A549 (cell line): Measurements from ENCODE around the gene COL28A1. TPM values are rescaled to one million over a fixed set of nuclear protein-coding genes. Genes with fewer than 3 reads are reported as not detected.

Experiments used
- ATAC-seq, 2 experiments: fragments of 200-7000 bp in 1 of 2; fragments of >200 bp in 1 of 2; cut with Nextera tagmentation in 1 of 2; cut with Tn5 transposase in 1 of 2; 3 replicates each; pipeline versions ENCODE4 v1.8.0 to v1.9.1; 2018 to 2020; ENCODE audit warnings: mild to moderate bottlenecking in 1 of 2, moderate library complexity in 1 of 2
- CTCF ChIA-PET: fragments of 300-600 bp; sonication (Branson Sonifier 250); formaldehyde crosslinking; extraction: SDS; loops from one replicate; lab custom pipeline; 2021; ENCODE audit warnings: antibody characterized with exemption, inconsistent platforms; lab: Yijun Ruan, JAX
- POLR2A ChIA-PET: fragments of 350-600 bp; formaldehyde crosslinking; extraction: SDS; loops from one replicate; lab custom pipeline; 2021; ENCODE audit warnings: antibody characterized with exemption, inconsistent platforms; lab: Yijun Ruan, JAX
- DNase-seq, 2 experiments: peaks; one replicate each; pipeline versions ENCODE4 v3.0.0 to v3.0.0-alpha.2; 2011 to 2016; ENCODE audit warnings: low read depth in 1 of 2, low spot score in 1 of 2
- FAIRE-seq: peaks from 2 replicates; lab custom pipeline; 2011; peaks lifted over from hg19 to GRCh38; lab: Jason Lieb, UNC
- H3K27ac ChIP-seq, 2 experiments: fragments of >200 bp; sonication (Bioruptor Twin); formaldehyde crosslinking; 3 replicates each; pipeline ENCODE4 v1.5.1; 2016 to 2017
- H3K4me1 ChIP-seq: fragments of >200 bp; sonication (Bioruptor Twin); formaldehyde crosslinking; 3 replicates; pipeline ENCODE4 v1.6.1; 2016
- H3K4me2 ChIP-seq: fragments of >200 bp; sonication (Bioruptor Twin); formaldehyde crosslinking; 3 replicates; pipeline ENCODE4 v1.6.1; 2016
- H3K4me3 ChIP-seq: fragments of >200 bp; sonication (Bioruptor Twin); formaldehyde crosslinking; 3 replicates; pipeline ENCODE4 v1.5.1; 2016
- H3K9me3 ChIP-seq: fragments of >200 bp; sonication (Bioruptor Twin); formaldehyde crosslinking; 3 replicates; pipeline ENCODE4 v1.6.1; 2016
- BHLHE40 ChIP-seq: IDR thresholded peaks from 2 replicates; pipeline ENCODE4 v1.6.1; 2012; ENCODE audit warnings: low read depth, low read length, inconsistent platforms
- CBX2 ChIP-seq: fragments of 200-600 bp; sonication (generic); IDR thresholded peaks from 2 replicates; pipeline ENCODE4 v1.6.1; 2016; ENCODE audit warnings: low read depth, mild to moderate bottlenecking, borderline replicate concordance
- CHD2 ChIP-seq: fragments of 150-350 bp; IDR thresholded peaks from 2 replicates; pipeline ENCODE4 v1.6.1; 2014; ENCODE audit warnings: low read length; ENCODE audit not compliant: partially characterized antibody
- CHD4 ChIP-seq: fragments of 200-600 bp; sonication (generic); IDR thresholded peaks from 2 replicates; pipeline ENCODE4 v1.6.1; 2016; ENCODE audit warnings: antibody characterized with exemption, mild to moderate bottlenecking, borderline replicate concordance
- EHMT2 ChIP-seq: fragments of 200-600 bp; sonication (generic); IDR thresholded peaks from 2 replicates; pipeline ENCODE4 v1.6.1; 2016; ENCODE audit warnings: antibody characterized with exemption, low read depth, mild to moderate bottlenecking, moderate library complexity
- FOXS1 ChIP-seq: fragments of 250-450 bp; sonication (Bioruptor Pico); IDR thresholded peaks from 2 replicates; pipeline ENCODE4 v1.5.0; 2020; ENCODE audit warnings: mild to moderate bottlenecking, moderate library complexity
- HEYL ChIP-seq: fragments of 250-450 bp; sonication (Bioruptor Pico); IDR thresholded peaks from 2 replicates; pipeline ENCODE4 v1.8.0; 2021; ENCODE audit warnings: mild to moderate bottlenecking, moderate library complexity
- HOXB13 ChIP-seq: fragments of 250-450 bp; sonication (Bioruptor Pico); IDR thresholded peaks from 2 replicates; pipeline ENCODE4 v1.5.0; 2020; ENCODE audit warnings: low read depth, mild to moderate bottlenecking, moderate library complexity
- JUN ChIP-seq, 2 experiments: fragments of >200 bp; sonication (Bioruptor Twin); formaldehyde crosslinking; IDR thresholded peaks; 2 replicates in 1 of 2; 3 replicates in 1 of 2; pipeline ENCODE4 v1.6.1; 2016 to 2017
- KDM1A ChIP-seq: fragments of 200-600 bp; sonication (generic); IDR thresholded peaks from 2 replicates; pipeline ENCODE4 v1.6.1; 2016; ENCODE audit warnings: low read depth, mild to moderate bottlenecking
- KDM5A ChIP-seq: fragments of 200-600 bp; sonication (generic); IDR thresholded peaks from 2 replicates; pipeline ENCODE4 v1.6.1; 2016; ENCODE audit warnings: antibody characterized with exemption, mild to moderate bottlenecking
- MAFK ChIP-seq: fragments of 450-650 bp; IDR thresholded peaks from 2 replicates; pipeline ENCODE4 v1.6.1; 2014; ENCODE audit not compliant: partially characterized antibody
- MAZ ChIP-seq: fragments of 150-350 bp; IDR thresholded peaks from 2 replicates; pipeline ENCODE4 v1.6.1; 2014; ENCODE audit warnings: antibody characterized with exemption, low read depth, low read length, borderline replicate concordance
- NPAS2 ChIP-seq: fragments of 250-450 bp; sonication (Bioruptor Pico); IDR thresholded peaks from 2 replicates; pipeline ENCODE4 v1.8.0; 2022; ENCODE audit warnings: mild to moderate bottlenecking, moderate library complexity, borderline replicate concordance
- PHF8 ChIP-seq: fragments of 200-600 bp; sonication (generic); IDR thresholded peaks from 2 replicates; pipeline ENCODE4 v1.6.1; 2016; ENCODE audit warnings: low read depth, mild to moderate bottlenecking, antibody characterized with exemption, moderate library complexity, borderline replicate concordance
- POLR2AphosphoS2 ChIP-seq: conservative IDR thresholded peaks from 2 replicates; pipeline ENCODE4 v1.6.1; 2012; ENCODE audit warnings: low read length, improper control_type of control experiment, inconsistent platforms
- RAD21 ChIP-seq, 2 experiments: fragments of >200 bp in 1 of 2; sonication (Bioruptor Twin) in 1 of 2; formaldehyde crosslinking in 1 of 2; IDR thresholded peaks in 1 of 2; conservative IDR thresholded peaks in 1 of 2; 2 replicates in 1 of 2; 3 replicates in 1 of 2; pipeline ENCODE4 v1.6.1; 2012 to 2018; ENCODE audit warnings: inconsistent platforms in 1 of 2
- RNF2 ChIP-seq: fragments of 200-600 bp; sonication (generic); IDR thresholded peaks from 2 replicates; pipeline ENCODE4 v1.6.1; 2016; ENCODE audit warnings: low read depth, mild to moderate bottlenecking, antibody characterized with exemption, moderate library complexity, borderline replicate concordance
- TFCP2L1 ChIP-seq: fragments of 250-450 bp; sonication (Bioruptor Pico); IDR thresholded peaks from 2 replicates; pipeline ENCODE4 v1.5.0; 2021; ENCODE audit warnings: mild to moderate bottlenecking
- TP53 ChIP-seq: fragments of 250-450 bp; sonication (Bioruptor Pico); IDR thresholded peaks from 2 replicates; pipeline ENCODE4 v1.5.0; 2021; ENCODE audit warnings: mild to moderate bottlenecking, moderate library complexity
- ZFP36 ChIP-seq: fragments of 450-650 bp; IDR thresholded peaks from 2 replicates; pipeline ENCODE4 v1.6.1; 2014; ENCODE audit warnings: borderline replicate concordance; ENCODE audit not compliant: partially characterized antibody
- ZNF302 ChIP-seq: fragments of 250-450 bp; sonication (Bioruptor Pico); IDR thresholded peaks from 2 replicates; pipeline ENCODE4 v1.9.0; 2021; ENCODE audit warnings: inconsistent platforms, mild to moderate bottlenecking, moderate library complexity
- ZSCAN20 ChIP-seq: fragments of 250-450 bp; sonication (Bioruptor Pico); IDR thresholded peaks from 2 replicates; pipeline ENCODE4 v1.8.0; 2022; ENCODE audit warnings: mild to moderate bottlenecking, moderate library complexity
- WGBS: methylation state at CpG from one replicate; pipeline ENCODE4 v1.1.6; 2017; ENCODE audit errors: missing lambda C conversion rate; 5-methylcytosine and 5-hydroxymethylcytosine counted together
- polyA plus RNA-seq, 4 experiments: library from polyadenylated mRNA; depleted of rRNA in 3 of 4; stranded (reverse); fragments of >200 nt; fragmentation: RNase III in 1 of 4; extraction: RNeasy Plus Mini Kit Qiagen cat#74134 plus additional on column Dnase treatment in 1 of 4; gene quantifications; 2 replicates in 3 of 4; 3 replicates in 1 of 4; pipeline ENCODE4 v1.2.3, GENCODE V29; 2011 to 2017
- TF ChIP-seq, protein P1 (sequence below): IDR thresholded peaks from 2 replicates; pipeline ENCODE4 v1.6.1; 2012
- TF ChIP-seq, protein P2 (sequence below): fragments of 250-450 bp; sonication (Bioruptor Pico); IDR thresholded peaks from 2 replicates; pipeline ENCODE4 v1.5.0; 2020; ENCODE audit warnings: low read depth, mild to moderate bottlenecking, moderate library complexity
- TF ChIP-seq, protein P3 (sequence below): fragments of >200 bp; sonication (Bioruptor Twin); formaldehyde crosslinking; IDR thresholded peaks from 3 replicates; pipeline ENCODE4 v1.5.1; 2016
- TF ChIP-seq, protein P4 (sequence below): fragments of >200 bp; sonication (Bioruptor Twin); formaldehyde crosslinking; IDR thresholded peaks from 2 replicates; pipeline ENCODE4 v1.6.1; 2016
- TF ChIP-seq, protein P5 (sequence below): fragments of 200-600 bp; sonication (generic); IDR thresholded peaks from 2 replicates; pipeline ENCODE4 v1.6.1; 2016; ENCODE audit warnings: antibody characterized with exemption, mild to moderate bottlenecking, moderate library complexity

Gene COL28A1
- polyA plus RNA-seq, 2 of the 4 experiments (the other 2 are of a cell fraction) = 0.08 to 0.17 TPM

DNA sequence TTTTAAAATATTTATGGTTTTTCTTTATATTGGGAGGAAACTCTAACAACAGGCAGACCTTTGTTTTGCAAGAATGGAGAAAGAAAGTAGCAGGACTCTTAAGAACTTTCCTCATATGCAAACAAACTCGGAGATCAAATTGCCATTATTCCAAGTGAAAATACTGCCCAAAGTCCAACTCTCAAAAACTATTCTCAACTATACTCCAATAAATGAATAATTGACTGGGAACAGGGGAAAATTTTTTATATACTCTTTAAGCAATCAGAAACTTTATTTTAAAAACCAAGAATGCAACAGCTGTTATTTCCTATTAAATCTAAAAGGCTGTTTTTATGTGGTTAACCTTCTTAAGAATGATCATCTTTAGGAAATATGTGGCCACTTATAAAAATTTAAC, 101.9 kb downstream of the COL28A1 start:
- ChIA-PET POLR2A (no interaction called here), CTCF (interaction anchor here (1.2 to 6.1 kb wide), 2 partner anchors 9 to 107 kb away, joined by 4 to 55 read pairs; no protein-coding TSS in a partner anchor)
- TF ChIP-seq RNF2 (no peak), MAFK (no peak), CHD2 (no peak), TFCP2L1 (CRISPR knock-in tag) (no peak), CBX2 (no peak), MAZ (no peak), EHMT2 (no peak), ZSCAN20 (no peak), POLR2AphosphoS2 (no peak), FOXS1 (CRISPR knock-in tag) (no peak), PHF8 (no peak)
- TF ChIP-seq, protein P1, sequence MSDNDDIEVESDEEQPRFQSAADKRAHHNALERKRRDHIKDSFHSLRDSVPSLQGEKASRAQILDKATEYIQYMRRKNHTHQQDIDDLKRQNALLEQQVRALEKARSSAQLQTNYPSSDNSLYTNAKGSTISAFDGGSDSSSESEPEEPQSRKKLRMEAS = no peak
- TF ChIP-seq, protein P2, sequence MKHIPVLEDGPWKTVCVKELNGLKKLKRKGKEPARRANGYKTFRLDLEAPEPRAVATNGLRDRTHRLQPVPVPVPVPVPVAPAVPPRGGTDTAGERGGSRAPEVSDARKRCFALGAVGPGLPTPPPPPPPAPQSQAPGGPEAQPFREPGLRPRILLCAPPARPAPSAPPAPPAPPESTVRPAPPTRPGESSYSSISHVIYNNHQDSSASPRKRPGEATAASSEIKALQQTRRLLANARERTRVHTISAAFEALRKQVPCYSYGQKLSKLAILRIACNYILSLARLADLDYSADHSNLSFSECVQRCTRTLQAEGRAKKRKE (CRISPR knock-in tag) = no peak
- TF ChIP-seq, protein P3, sequence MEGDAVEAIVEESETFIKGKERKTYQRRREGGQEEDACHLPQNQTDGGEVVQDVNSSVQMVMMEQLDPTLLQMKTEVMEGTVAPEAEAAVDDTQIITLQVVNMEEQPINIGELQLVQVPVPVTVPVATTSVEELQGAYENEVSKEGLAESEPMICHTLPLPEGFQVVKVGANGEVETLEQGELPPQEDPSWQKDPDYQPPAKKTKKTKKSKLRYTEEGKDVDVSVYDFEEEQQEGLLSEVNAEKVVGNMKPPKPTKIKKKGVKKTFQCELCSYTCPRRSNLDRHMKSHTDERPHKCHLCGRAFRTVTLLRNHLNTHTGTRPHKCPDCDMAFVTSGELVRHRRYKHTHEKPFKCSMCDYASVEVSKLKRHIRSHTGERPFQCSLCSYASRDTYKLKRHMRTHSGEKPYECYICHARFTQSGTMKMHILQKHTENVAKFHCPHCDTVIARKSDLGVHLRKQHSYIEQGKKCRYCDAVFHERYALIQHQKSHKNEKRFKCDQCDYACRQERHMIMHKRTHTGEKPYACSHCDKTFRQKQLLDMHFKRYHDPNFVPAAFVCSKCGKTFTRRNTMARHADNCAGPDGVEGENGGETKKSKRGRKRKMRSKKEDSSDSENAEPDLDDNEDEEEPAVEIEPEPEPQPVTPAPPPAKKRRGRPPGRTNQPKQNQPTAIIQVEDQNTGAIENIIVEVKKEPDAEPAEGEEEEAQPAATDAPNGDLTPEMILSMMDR = no peak
- ATAC-seq = no peak
- Histone ChIP-seq H3K4me1 (peaks cover 22% of the 10 kb centered on the region), H3K9me3 (no peaks in the 10 kb centered on the region), H3K4me2 (peak overlapping the region; percentile 14; the same call in 2 of the 3 replicates), H3K27ac (no peak overlapping the region), H3K4me3 (no peak overlapping the region)
- no peak for DNase-seq
- WGBS = 35% methylated on average over 1 of the region's 1 CpG
- FAIRE-seq = no peak

DNA sequence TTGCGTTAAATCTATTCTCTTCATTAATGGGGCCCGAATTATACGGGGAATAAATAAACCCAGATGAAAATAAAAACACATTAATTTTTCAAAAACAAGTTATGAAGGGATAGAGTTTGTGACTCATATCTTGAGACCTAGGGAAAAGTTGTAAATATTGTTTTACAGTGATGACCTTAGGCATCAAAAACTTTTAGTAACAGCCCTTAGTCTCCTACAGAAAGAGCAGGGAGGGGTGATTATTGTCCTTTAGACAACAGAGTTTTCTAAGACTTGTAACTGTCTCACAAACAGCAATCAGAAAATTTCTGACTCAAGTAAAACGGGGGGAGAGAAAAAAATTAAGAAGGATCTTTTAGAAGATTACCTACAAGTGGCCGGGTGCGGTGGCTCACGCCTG, 102.7 kb downstream of the COL28A1 start:
- FAIRE-seq = no peak
- no peak for DNase-seq
- no peak overlapping the region for H3K4me3 ChIP-seq
- no peak overlapping the region for H3K27ac ChIP-seq
- ChIA-PET POLR2A (no interaction called here), CTCF (no interaction called here)
- TF ChIP-seq MAZ (no peak), KDM5A (no peak), NPAS2 (CRISPR knock-in tag) (no peak), RNF2 (no peak), HOXB13 (CRISPR knock-in tag) (no peak), TP53 (CRISPR knock-in tag) (no peak), ZFP36 (no peak), BHLHE40 (no peak), RAD21 (conservative IDR thresholded peaks at IDR 0.05 in 1 of 2, IDR thresholded peaks at IDR 0.05 in 1 of 2) (no peak), KDM1A (no peak), HEYL (no peak), CBX2 (no peak), ZNF302 (CRISPR knock-in tag) (no peak), CHD4 (no peak), JUN (IDR thresholded peaks at IDR 0.05) (no peak)
- TF ChIP-seq, protein P4, sequence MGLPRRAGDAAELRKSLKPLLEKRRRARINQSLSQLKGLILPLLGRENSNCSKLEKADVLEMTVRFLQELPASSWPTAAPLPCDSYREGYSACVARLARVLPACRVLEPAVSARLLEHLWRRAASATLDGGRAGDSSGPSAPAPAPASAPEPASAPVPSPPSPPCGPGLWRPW = no peak
- TF ChIP-seq, protein P2 (CRISPR knock-in tag) = no peak
- TF ChIP-seq, protein P1 = no peak
- TF ChIP-seq, protein P5, sequence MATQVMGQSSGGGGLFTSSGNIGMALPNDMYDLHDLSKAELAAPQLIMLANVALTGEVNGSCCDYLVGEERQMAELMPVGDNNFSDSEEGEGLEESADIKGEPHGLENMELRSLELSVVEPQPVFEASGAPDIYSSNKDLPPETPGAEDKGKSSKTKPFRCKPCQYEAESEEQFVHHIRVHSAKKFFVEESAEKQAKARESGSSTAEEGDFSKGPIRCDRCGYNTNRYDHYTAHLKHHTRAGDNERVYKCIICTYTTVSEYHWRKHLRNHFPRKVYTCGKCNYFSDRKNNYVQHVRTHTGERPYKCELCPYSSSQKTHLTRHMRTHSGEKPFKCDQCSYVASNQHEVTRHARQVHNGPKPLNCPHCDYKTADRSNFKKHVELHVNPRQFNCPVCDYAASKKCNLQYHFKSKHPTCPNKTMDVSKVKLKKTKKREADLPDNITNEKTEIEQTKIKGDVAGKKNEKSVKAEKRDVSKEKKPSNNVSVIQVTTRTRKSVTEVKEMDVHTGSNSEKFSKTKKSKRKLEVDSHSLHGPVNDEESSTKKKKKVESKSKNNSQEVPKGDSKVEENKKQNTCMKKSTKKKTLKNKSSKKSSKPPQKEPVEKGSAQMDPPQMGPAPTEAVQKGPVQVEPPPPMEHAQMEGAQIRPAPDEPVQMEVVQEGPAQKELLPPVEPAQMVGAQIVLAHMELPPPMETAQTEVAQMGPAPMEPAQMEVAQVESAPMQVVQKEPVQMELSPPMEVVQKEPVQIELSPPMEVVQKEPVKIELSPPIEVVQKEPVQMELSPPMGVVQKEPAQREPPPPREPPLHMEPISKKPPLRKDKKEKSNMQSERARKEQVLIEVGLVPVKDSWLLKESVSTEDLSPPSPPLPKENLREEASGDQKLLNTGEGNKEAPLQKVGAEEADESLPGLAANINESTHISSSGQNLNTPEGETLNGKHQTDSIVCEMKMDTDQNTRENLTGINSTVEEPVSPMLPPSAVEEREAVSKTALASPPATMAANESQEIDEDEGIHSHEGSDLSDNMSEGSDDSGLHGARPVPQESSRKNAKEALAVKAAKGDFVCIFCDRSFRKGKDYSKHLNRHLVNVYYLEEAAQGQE = no peak
- 85% methylated on average over 7 of the region's 7 CpGs for WGBS
- H3K9me3 ChIP-seq = no peaks in the 10 kb centered on the region
- no peak for ATAC-seq
- H3K4me1 ChIP-seq = peaks cover 15% of the 10 kb centered on the region
- H3K4me2 ChIP-seq = no peak overlapping the region
